Stomach (tissue), 4 donors: ENCODE results near the gene NFKBIB.
"Not testable (repeated sequence)": the region's sequence is repeated elsewhere in the genome, so short reads cannot be mapped to it uniquely, and the experiment has no call there.

ENCODE experiments used
- POLR2A ChIP-seq, 4 donors: fragments of 450-650 bp; IDR thresholded peaks; one replicate each; pipeline ENCODE4 v1.6.1; 2016; ENCODE audit warnings: antibody characterized with exemption in 4 of 4, control low read depth in 2 of 4, mild to moderate bottlenecking in 1 of 4, moderate library complexity in 1 of 4
- POLR2AphosphoS5 ChIP-seq, 3 donors: sonication (generic); formaldehyde crosslinking; IDR thresholded peaks; one replicate each; pipeline ENCODE4 v1.6.1; 2016; ENCODE audit warnings: antibody characterized with exemption in 3 of 3
- TF ChIP-seq, protein P1 (sequence below), 7 experiments: fragments of 450-650 bp in 4 of 7; fragments of 200-600 bp in 3 of 7; sonication (generic) in 3 of 7; IDR thresholded peaks; one replicate each; pipeline ENCODE4 v1.5.1; 2016 to 2019; ENCODE audit warnings: antibody characterized with exemption in 7 of 7, control low read depth in 2 of 7, mild to moderate bottlenecking in 1 of 7

DNA sequence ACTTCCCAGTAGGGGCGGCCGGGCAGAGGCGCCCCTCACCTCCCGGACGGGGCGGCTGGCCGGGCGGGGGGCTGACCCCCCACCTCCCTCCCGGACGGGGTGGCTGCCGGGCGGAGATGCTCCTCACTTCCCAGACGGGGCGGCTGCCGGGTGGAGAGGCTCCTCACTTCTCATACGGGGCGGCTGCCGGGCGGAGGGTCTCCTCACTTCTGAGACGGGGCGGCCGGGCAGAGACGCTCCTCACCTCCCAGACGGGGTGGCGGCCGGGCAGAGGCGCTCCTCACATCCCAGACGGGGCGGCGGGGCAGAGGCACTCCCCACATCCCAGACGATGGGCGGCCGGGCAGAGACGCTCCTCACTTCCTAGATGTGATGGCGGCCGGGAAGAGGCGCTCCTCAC is 44.0 kb upstream of the NFKBIB start:
- TF ChIP-seq, protein P1, sequence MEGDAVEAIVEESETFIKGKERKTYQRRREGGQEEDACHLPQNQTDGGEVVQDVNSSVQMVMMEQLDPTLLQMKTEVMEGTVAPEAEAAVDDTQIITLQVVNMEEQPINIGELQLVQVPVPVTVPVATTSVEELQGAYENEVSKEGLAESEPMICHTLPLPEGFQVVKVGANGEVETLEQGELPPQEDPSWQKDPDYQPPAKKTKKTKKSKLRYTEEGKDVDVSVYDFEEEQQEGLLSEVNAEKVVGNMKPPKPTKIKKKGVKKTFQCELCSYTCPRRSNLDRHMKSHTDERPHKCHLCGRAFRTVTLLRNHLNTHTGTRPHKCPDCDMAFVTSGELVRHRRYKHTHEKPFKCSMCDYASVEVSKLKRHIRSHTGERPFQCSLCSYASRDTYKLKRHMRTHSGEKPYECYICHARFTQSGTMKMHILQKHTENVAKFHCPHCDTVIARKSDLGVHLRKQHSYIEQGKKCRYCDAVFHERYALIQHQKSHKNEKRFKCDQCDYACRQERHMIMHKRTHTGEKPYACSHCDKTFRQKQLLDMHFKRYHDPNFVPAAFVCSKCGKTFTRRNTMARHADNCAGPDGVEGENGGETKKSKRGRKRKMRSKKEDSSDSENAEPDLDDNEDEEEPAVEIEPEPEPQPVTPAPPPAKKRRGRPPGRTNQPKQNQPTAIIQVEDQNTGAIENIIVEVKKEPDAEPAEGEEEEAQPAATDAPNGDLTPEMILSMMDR (IDR thresholded peaks at IDR 0.05), result not testable (repeated sequence)
- TF ChIP-seq POLR2AphosphoS5, POLR2A (IDR thresholded peaks at IDR 0.05): not testable (repeated sequence)
